ENCODE measurements around the gene SPTBN4. TPM values are rescaled to one million over a fixed set of nuclear protein-coding genes. Genes with fewer than 3 reads are reported as not detected.
A peak's percentile ranks its signal among the peaks of the same experiment; 100 is the strongest.

The SPTBN4 gene
- polyA plus RNA-seq, 4 donors, result 0.92 to 2.2 (median 1.6) TPM

DNA sequence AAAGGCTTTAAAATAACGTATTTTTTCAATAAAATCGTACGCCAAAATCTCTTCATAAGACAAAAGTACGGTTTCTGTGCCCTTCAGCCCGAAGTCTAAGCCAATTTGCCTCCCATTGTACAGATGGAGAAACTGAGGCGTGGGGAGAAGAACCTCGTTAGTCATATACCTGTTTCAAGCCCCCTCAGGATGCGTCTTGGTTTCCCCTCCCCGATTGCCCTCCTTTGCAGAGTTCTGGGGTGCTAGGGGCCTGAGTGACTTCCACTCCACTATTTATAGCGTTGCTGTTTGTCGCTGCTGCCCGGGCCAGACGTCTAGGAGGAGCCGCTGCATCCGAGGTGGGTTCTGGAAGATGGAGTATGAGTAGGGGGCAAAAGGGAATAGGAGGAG, 132.1 kb downstream of the SPTBN4 start:
- DNase-seq (ENCODE audit: low read depth in 4 of 4, low spot score in 2 of 4), result no peak

DNA sequence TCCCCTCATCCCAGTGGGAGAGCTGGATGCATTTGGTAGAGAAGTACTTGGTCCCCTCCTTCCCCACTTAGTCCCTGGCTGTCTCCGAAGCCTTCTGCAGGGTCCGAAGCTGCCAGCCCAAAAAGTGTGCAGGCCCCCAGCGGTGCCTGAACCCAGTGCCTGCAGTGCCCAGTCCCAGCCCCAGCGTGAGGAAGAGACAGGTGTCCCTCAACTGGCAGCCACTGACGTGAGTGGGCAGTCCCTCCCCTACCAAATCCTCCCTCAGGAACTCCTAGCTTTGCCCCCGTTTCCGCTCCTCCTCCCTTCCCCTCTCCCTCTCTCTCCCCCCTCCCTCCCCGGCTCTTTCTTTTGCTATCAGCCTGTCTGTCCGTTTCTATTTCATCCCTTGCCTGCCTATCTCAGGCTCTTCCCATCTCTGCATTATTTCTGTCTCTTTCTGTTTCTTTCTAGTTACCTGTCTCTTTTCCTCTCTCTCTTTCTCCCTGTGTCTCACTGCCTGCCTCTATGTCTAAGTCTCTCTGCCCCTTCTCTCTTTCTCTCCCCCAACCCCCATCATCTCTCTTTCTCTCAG, 132.6 kb downstream of the SPTBN4 start:
- no peak for DNase-seq (ENCODE audit: low read depth in 4 of 4, low spot score in 2 of 4)

DNA sequence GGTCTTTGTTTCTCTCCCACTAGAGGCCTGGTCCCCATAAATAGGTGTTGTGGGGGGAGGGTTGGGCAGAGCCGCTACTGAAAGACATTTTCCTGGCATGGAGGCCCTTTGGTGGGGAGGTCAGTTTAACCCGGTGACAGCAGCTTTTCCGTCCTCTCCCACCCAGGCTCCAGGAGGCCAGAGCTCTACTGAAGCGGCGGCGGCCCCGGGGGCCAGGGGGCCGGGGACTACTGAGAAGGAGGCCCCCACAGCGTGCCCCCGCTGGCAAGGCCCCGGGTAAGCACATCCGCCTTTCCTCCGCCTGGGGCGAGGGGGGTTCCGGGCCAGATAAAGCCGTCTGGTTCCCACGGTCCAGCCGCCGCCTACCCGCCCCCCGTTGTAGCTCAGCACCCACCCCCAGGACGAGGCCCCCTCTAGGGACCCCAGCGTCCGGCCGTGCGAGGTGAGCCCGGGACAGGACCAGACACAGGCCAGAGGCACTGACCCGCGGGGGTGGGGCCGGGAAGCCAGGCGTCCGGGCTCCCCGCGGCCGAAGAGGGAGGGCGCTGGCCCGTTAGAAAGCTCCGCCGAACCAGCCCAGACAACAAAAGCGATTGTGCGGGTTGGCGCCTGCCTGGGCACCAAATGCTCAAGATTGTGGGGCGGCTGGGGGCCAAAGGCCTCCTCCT, 133.2 kb downstream of the SPTBN4 start:
- DNase-seq (ENCODE audit: low read depth in 4 of 4, low spot score in 2 of 4), result no peak

GRCh38 chr19:40600570-40601133, 133.9 kb downstream of the SPTBN4 start:
- no peak for DNase-seq (ENCODE audit: low read depth in 4 of 4, low spot score in 2 of 4)

GRCh38 chr19:40601134-40601974, 134.6 kb downstream of the SPTBN4 start, which contains the start of gene LTBP4:
Gene LTBP4, plus strand, starts transcription at chr19:40601369. Its CDS starts 19 bp downstream, at chr19:40601388.
- no peak for DNase-seq (ENCODE audit: low read depth in 4 of 4, low spot score in 2 of 4)

- DNase-seq (ENCODE audit: low read depth in 4 of 4, low spot score in 2 of 4), result no peak
Measured at GRCh38 chr19:40603071-40603388, 136.2 kb downstream of the SPTBN4 start.

- DNase-seq (ENCODE audit: low read depth in 4 of 4, low spot score in 2 of 4), result peak in 3 of 4 donors; percentile 93 to 97 (median 96)
Measured at GRCh38 chr19:40603389-40604170, 136.8 kb downstream of the SPTBN4 start.

DNA sequence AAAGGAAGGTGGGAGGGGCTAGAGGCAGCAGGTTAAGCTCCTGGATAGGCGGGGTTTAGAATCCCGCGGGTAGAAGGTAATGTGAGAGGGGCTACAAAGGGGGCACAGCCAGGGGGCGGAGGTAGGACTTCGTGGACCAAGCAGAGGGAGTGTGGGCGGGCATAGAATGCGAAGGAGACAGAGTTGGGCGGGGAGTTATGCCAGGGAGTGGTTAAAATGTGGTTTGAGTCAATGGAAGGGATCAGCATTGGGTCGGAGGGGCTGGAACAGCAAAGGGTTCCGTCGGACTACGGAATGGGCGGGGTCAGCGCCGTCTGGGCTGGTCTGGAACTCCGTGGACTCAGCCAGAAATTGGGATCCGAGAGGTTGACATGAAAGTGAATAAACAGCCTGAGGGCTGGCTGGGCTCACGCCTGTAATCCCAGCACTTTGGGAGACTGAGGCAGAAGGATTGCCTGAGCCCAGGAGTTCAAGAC, 137.4 kb downstream of the SPTBN4 start:
- DNase-seq (ENCODE audit: low read depth in 4 of 4, low spot score in 2 of 4), result no peak

DNA sequence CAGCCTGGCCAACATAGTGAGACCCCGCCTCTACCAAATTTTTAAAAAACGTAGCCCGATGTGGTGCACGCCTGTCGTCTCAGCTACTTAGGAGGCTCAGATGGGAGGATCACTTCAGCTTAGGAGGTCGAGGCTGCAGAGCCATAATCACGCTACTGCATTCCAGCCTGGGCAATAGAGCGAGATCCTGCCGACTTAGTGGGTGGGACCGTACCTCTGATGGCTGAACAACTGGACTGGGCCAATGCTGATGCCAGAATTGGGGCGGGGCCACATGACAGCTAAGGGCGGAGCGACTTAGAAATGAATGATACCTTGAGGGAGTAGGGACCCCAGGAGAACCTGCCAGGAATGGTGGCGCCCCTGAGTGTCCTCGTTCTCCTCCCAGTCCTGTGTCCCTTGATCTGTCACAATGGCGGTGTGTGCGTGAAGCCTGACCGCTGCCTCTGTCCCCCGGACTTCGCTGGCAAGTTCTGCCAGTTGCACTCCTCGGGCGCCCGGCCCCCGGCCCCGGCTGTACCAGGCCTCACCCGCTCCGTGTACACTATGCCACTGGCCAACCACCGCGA, 137.9 kb downstream of the SPTBN4 start:
- DNase-seq (ENCODE audit: low read depth in 4 of 4, low spot score in 2 of 4), result no peak

DNA sequence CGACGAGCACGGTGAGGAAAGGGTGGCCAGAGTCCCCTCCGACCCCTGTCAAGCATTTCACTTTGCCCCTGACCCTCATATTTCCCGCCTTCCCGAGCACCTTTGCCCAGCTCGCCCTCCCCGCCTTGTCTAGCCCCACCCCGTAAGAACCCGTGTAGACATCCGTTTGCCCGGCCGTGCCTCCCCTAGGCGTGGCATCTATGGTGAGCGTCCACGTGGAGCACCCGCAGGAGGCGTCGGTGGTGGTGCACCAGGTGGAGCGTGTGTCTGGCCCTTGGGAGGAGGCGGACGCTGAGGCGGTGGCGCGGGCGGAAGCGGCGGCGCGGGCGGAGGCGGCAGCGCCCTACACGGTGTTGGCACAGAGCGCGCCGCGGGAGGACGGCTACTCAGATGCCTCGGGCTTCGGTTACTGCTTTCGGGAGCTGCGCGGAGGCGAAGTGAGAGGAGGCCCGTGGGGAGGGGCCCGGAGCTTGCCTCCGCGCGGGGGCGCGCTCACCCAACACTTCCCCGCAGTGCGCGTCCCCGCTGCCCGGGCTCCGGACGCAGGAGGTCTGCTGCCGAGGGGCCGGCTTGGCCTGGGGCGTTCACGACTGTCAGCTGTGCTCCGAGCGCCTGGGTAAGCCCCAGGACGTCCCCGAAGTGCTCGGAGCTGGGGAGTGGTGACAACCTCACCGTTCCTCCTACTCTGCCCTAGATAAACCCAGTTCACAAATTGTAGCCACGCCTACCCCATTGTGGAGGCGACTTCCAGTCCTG, 138.6 kb downstream of the SPTBN4 start:
- no peak for DNase-seq (ENCODE audit: low read depth in 4 of 4, low spot score in 2 of 4)

DNA sequence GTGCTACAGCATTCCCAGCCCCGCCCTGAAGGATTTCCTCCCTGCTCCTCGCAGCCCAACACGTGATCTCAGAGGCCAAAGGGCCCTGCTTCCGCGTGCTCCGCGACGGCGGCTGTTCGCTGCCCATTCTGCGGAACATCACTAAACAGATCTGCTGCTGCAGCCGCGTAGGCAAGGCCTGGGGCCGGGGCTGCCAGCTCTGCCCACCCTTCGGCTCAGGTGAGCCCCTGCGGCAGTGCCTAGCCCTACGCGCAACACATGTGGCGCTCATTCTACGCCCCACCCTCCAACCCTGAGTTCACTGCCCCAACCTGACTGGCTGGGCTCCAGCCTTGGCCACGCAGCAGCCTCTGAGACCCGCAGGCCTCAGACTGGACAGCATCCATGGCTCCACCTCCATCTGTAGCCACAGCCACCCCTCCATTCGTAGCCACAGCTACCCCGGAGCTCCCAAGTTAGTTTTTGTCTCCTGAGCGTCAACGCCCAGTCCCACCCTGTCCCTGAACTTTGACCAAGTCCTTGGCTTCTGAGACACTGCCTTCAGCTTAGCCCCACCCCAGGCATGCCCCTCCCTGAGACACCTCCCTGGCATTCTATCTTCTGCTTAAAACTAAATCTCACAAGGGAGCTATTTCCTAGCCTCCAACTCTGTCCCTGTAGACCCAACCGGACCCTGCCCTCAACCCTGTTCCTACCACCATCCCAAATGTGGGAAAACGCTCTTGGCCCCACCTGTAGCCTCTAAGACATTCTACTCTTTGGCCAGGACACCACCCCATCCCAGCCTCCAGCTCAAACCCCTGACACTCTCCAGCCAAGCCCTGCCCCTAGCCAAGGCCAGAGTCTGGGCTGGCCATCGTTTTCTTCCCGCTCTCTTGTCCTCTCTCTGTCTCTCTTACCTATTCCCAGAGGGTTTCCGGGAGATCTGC, 140.8 kb downstream of the SPTBN4 start:
- DNase-seq (ENCODE audit: low read depth in 4 of 4, low spot score in 2 of 4), result no peak

DNA sequence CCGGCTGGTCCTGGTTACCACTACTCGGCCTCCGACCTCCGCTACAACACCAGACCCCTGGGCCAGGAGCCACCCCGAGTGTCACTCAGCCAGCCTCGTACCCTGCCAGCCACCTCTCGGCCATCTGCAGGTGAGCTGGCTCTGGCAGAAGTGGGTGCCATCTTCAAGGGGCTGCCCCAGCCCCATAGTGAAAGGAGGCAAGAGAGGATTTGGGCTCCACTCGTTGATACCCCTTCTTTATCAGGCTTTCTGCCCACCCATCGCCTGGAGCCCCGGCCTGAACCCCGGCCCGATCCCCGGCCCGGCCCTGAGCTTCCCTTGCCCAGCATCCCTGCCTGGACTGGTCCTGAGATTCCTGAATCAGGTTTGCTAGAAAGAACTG, 141.4 kb downstream of the SPTBN4 start:
- DNase-seq (ENCODE audit: low read depth in 4 of 4, low spot score in 2 of 4), result no peak

GRCh38 chr19:40608957-40609356, 142.2 kb downstream of the SPTBN4 start:
- no peak for DNase-seq (ENCODE audit: low read depth in 4 of 4, low spot score in 2 of 4)

- DNase-seq (ENCODE audit: low read depth in 4 of 4, low spot score in 2 of 4), result no peak
Measured at GRCh38 chr19:40609561-40610395, 143.0 kb downstream of the SPTBN4 start.

- DNase-seq (ENCODE audit: low read depth in 4 of 4, low spot score in 2 of 4), result no peak
Measured at GRCh38 chr19:40610396-40611064, 143.7 kb downstream of the SPTBN4 start.

GRCh38 chr19:40611096-40611495, 144.3 kb downstream of the SPTBN4 start:
- no peak for DNase-seq (ENCODE audit: low read depth in 4 of 4, low spot score in 2 of 4)
